ENCODE measurements around the gene RHBDD1. TPM values are rescaled to one million over a fixed set of nuclear protein-coding genes. Genes with fewer than 3 reads are reported as not detected.

Gene RHBDD1
- total RNA-seq, 1 donor from 2014 or later: 27.7 TPM

DNA sequence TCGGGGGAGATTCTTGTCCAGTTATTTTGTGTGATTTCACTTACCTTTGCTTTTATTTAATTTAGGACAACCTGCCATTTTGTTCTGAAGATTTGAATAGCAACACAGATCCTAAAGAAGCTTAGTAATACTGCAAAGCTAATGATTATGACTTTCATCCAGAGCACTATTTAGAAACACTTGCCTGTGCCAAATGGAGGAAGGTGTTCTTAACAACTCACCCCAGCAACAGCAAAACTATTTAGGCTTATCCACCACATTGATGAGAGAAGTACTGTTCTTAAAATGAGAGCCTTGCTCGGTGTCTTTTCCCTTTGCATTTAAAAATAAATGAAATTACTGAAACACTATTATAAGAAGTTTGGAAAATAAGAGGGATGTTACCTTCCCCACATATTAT is 59.7 kb downstream of the RHBDD1 start:
- H3K27ac Mint-ChIP-seq (ENCODE audit: unreplicated experiment): no peak overlapping the region
- H3K4me1 Mint-ChIP-seq (ENCODE audit: unreplicated experiment): peaks cover 30% of the 10 kb centered on the region
- H3K9me3 Mint-ChIP-seq (ENCODE audit: unreplicated experiment): peaks cover 5% of the 10 kb centered on the region
- peaks cover 14% of the 10 kb centered on the region for H3K36me3 Mint-ChIP-seq (ENCODE audit: unreplicated experiment)
- H3K27me3 Mint-ChIP-seq (ENCODE audit: unreplicated experiment): no peaks in the 10 kb centered on the region
- H3K4me3 Mint-ChIP-seq (ENCODE audit: unreplicated experiment): no peak overlapping the region
- no peak for DNase-seq (ENCODE audit: extremely low spot score, unreplicated experiment)
- TF ChIP-seq, protein P1, sequence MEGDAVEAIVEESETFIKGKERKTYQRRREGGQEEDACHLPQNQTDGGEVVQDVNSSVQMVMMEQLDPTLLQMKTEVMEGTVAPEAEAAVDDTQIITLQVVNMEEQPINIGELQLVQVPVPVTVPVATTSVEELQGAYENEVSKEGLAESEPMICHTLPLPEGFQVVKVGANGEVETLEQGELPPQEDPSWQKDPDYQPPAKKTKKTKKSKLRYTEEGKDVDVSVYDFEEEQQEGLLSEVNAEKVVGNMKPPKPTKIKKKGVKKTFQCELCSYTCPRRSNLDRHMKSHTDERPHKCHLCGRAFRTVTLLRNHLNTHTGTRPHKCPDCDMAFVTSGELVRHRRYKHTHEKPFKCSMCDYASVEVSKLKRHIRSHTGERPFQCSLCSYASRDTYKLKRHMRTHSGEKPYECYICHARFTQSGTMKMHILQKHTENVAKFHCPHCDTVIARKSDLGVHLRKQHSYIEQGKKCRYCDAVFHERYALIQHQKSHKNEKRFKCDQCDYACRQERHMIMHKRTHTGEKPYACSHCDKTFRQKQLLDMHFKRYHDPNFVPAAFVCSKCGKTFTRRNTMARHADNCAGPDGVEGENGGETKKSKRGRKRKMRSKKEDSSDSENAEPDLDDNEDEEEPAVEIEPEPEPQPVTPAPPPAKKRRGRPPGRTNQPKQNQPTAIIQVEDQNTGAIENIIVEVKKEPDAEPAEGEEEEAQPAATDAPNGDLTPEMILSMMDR (IDR thresholded peaks at IDR 0.05): no peak

DNA sequence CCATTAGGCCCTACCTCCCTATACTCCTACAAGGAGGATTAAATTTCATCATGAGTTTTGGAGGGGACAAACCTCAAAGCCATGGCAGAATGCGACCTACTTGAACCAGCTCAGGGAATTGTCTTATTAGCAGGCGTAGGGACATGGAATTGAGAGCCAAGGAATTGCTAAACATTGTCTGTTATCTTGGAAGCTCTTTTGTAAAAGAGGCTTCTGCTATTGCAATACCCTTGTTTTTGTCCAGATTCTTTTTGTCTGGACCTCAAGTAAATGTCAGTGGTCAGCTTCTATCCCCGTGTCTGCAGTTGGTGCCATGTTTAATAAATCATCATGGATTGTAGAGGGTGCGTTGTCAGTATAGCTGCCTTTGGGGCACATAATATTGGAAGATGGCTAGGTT is 62.3 kb downstream of the RHBDD1 start:
- Mint-ChIP-seq H3K4me1 (ENCODE audit: unreplicated experiment) (peaks cover 21% of the 10 kb centered on the region), H3K9me3 (ENCODE audit: unreplicated experiment) (peaks cover 5% of the 10 kb centered on the region), H3K27me3 (ENCODE audit: unreplicated experiment) (no peaks in the 10 kb centered on the region)

DNA sequence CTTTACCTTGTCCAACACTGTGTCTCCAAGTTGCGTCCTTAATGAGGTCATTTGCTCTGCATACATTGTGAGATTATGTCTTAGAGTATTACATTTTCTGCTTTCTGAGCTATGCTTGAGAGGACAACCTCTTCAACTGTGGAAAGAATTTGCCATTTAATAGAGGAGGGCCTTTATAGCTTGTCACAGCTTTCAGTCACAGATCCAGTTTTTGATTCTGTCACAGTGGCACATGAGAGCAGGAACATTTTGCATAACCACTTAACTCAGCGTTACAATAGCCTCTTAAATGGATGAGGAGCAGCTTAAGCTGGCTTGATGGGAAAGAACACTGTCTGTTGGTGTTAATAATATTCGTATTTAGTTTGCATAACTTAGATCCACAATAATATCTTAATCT is 63.0 kb downstream of the RHBDD1 start:
- H3K27me3 Mint-ChIP-seq (ENCODE audit: unreplicated experiment): no peaks in the 10 kb centered on the region
- TF ChIP-seq, protein P1 (IDR thresholded peaks at IDR 0.05): no peak
- H3K4me1 Mint-ChIP-seq (ENCODE audit: unreplicated experiment): peaks cover 22% of the 10 kb centered on the region
- H3K36me3 Mint-ChIP-seq (ENCODE audit: unreplicated experiment): peaks cover 14% of the 10 kb centered on the region
- no peak overlapping the region for H3K27ac Mint-ChIP-seq (ENCODE audit: unreplicated experiment)
- peaks cover 5% of the 10 kb centered on the region for H3K9me3 Mint-ChIP-seq (ENCODE audit: unreplicated experiment)
- H3K4me3 Mint-ChIP-seq (ENCODE audit: unreplicated experiment): no peak overlapping the region
- DNase-seq (ENCODE audit: extremely low spot score, unreplicated experiment): no peak

More for the DNA sequence above, 62.3 kb downstream of the RHBDD1 start:
- DNase-seq (ENCODE audit: extremely low spot score, unreplicated experiment): no peak
- Mint-ChIP-seq H3K36me3 (ENCODE audit: unreplicated experiment) (peaks cover 14% of the 10 kb centered on the region), H3K27ac (ENCODE audit: unreplicated experiment) (no peak overlapping the region), H3K4me3 (ENCODE audit: unreplicated experiment) (no peak overlapping the region)
- TF ChIP-seq, protein P1 (IDR thresholded peaks at IDR 0.05): no peak

DNA sequence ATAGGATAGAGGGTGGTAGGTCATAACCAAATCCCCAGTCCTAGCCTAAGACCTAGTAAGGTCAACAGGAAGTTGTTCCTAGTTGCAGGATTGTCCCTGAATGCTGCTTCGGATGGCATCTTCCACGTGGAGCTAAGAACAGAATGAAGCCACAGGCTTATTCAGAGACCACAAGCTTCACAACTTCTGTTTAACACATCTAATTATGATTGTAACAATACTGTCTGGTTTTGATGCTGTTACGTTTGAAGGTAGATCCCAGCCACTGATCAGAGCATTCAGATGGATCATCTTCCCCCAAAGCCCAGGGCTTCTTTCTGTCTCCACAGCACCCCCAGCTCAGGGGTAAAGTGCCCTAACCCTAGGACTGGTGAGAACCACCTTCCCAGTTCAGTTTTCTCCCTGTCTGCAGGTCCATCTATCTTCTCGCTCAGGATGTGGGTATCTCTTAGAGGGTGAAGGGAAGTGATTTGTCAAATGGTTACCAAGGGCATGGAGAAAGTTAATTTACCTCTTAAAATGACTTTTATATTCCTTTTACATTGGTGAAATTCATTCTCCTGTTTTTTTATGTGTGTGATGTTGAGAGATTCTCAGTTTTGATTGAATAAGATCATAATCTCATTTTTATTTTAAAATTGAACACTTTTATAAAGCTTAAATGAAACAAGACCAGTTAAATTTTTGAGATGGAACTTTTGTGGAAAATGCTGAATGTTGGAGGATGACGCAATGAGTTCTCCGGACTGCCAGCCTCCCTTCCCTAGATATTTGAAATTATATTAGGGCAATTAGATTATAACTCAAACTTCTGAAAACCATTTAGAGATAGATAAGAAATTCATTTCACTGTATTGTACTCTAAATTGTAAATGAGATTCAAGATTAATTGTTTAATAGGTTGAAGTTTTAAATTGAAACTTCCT is 66.5 kb downstream of the RHBDD1 start:
- H3K4me3 Mint-ChIP-seq (ENCODE audit: unreplicated experiment): no peak overlapping the region
- H3K9me3 Mint-ChIP-seq (ENCODE audit: unreplicated experiment): peaks cover 2% of the 10 kb centered on the region
- TF ChIP-seq, protein P1 (IDR thresholded peaks at IDR 0.05): no peak
- H3K4me1 Mint-ChIP-seq (ENCODE audit: unreplicated experiment): peaks cover 46% of the 10 kb centered on the region
- peak overlapping the region; percentile 25 for H3K27ac Mint-ChIP-seq (ENCODE audit: unreplicated experiment)
- DNase-seq (ENCODE audit: extremely low spot score, unreplicated experiment): no peak
- H3K36me3 Mint-ChIP-seq (ENCODE audit: unreplicated experiment): peaks cover 11% of the 10 kb centered on the region
- H3K27me3 Mint-ChIP-seq (ENCODE audit: unreplicated experiment): no peaks in the 10 kb centered on the region

DNA sequence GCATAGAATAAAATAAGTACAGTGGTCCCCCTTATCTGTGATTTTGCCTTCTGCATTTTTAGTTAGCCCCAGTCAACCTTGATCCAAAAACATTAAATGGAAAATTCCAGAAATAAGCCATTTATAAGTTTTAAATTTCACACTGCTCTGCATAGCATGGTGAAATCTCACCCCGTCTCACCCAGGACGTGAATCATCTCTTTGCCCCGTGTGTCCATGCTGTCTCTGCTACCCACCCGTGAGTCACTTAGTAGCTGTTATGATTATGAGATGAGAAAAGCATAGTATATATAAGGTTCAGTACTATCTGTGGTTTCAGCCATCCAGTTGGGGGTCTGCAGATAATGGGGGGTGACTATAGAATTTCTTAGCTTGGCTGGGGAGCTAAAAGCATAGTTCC is 67.3 kb downstream of the RHBDD1 start:
- no peaks in the 10 kb centered on the region for H3K9me3 Mint-ChIP-seq (ENCODE audit: unreplicated experiment)
- peaks cover 9% of the 10 kb centered on the region for H3K36me3 Mint-ChIP-seq (ENCODE audit: unreplicated experiment)
- peak overlapping the region; percentile 75 for H3K27ac Mint-ChIP-seq (ENCODE audit: unreplicated experiment)
- no peaks in the 10 kb centered on the region for H3K27me3 Mint-ChIP-seq (ENCODE audit: unreplicated experiment)
- no peak overlapping the region for H3K4me3 Mint-ChIP-seq (ENCODE audit: unreplicated experiment)
- peaks cover 47% of the 10 kb centered on the region for H3K4me1 Mint-ChIP-seq (ENCODE audit: unreplicated experiment)
- TF ChIP-seq, protein P1 (IDR thresholded peaks at IDR 0.05): no peak
- DNase-seq (ENCODE audit: extremely low spot score, unreplicated experiment): no peak

Measured in osteocyte (in vitro differentiated cells).